ENCODE data around the gene SUPV3L1. TPM values are rescaled to one million over a fixed set of nuclear protein-coding genes. Genes with fewer than 3 reads are reported as not detected.

Gene SUPV3L1
- total and polyA plus RNA-seq, 11 donors, result 24.7 to 80.3 (median 34.9) TPM

DNA sequence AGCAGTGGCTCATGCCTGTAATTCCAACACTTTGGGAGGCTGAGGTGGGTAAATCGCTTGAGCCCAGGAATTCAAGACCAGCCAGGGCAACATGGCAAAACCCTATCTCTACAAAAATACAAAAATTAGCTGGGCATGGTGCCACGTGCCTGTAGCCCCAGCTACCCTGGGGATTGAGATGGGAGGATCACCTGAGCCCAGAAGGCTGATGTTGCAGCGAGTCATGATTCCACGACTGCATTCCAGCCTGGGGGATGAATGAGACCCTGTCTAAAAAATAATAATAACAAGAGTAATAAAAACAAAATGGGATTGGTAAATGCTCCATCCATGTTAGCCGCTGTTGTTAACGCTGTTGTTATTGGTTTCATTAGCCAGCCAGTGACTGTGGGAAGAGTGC lies 38.8 kb downstream of the SUPV3L1 start:
- WGBS, 4 donors, result 89 to 95% (median 90%) methylated on average over 6 of the region's 6 CpGs
- intact Hi-C loops (cut with DNase I), result no loop called here
- Histone ChIP-seq H3K27ac (no peak overlapping the region), H3K4me1 (peaks cover 0 to 39% (median 0%) of the 10 kb centered on the region in 12 donors), H3K36me3 (no peaks in the 10 kb centered on the region), H3K9me3 (peaks cover 0 to 5% (median 0%) of the 10 kb centered on the region in 12 donors), H3K27me3 (peaks cover 0 to 6% (median 0%) of the 10 kb centered on the region in 9 donors), H3K4me3 (no peak overlapping the region)
- no peak for ATAC-seq
- DNase-seq, result no peak
- TF ChIP-seq, protein P1, sequence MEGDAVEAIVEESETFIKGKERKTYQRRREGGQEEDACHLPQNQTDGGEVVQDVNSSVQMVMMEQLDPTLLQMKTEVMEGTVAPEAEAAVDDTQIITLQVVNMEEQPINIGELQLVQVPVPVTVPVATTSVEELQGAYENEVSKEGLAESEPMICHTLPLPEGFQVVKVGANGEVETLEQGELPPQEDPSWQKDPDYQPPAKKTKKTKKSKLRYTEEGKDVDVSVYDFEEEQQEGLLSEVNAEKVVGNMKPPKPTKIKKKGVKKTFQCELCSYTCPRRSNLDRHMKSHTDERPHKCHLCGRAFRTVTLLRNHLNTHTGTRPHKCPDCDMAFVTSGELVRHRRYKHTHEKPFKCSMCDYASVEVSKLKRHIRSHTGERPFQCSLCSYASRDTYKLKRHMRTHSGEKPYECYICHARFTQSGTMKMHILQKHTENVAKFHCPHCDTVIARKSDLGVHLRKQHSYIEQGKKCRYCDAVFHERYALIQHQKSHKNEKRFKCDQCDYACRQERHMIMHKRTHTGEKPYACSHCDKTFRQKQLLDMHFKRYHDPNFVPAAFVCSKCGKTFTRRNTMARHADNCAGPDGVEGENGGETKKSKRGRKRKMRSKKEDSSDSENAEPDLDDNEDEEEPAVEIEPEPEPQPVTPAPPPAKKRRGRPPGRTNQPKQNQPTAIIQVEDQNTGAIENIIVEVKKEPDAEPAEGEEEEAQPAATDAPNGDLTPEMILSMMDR (IDR thresholded peaks at IDR 0.05), result no peak
- TF ChIP-seq POLR2A (IDR thresholded peaks at IDR 0.05), result no peak

DNA sequence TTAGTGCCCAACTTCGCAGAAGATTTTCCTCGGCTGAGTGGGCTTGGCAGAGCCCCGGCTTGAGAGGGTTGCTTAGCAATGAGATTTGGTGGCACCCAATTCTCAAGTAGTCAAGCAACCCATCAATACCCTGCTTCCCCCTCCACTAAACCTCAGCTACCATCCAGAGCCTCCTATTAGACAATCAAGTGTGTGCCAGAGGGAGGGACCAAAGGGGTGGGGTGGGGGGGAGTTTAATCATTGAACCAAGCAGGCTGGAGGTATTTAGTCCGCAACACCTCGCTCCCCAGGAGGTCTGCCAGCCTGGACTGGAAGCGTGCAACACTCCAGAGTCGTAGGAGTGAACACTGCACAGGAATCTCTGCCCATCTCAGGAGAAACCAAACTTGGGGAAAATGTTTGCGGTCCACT lies 40.0 kb downstream of the SUPV3L1 start, which contains the start of gene HKDC1:
Gene HKDC1, plus strand, starts transcription at position 292 of the 411 bp plus-strand sequence. Its CDS starts 104 bp downstream, at position 396.
- ATAC-seq, result no peak
- no peaks in the 10 kb centered on the region for H3K9me3 ChIP-seq
- WGBS, 4 donors, result 73 to 85% (median 78%) methylated on average over 8 of the region's 8 CpGs
- H3K27me3 ChIP-seq, result peaks cover 0 to 6% (median 0%) of the 10 kb centered on the region in 9 donors
- no peak for TF ChIP-seq POLR2A (IDR thresholded peaks at IDR 0.05)
- TF ChIP-seq, protein P1 (IDR thresholded peaks at IDR 0.05), result no peak
- no peak for DNase-seq
- peaks cover 0 to 36% (median 0%) of the 10 kb centered on the region in 12 donors for H3K4me1 ChIP-seq
- intact Hi-C loops (cut with DNase I), result no loop called here
- no peaks in the 10 kb centered on the region for H3K36me3 ChIP-seq
- H3K4me3 ChIP-seq, result no peak within 1 kb of the TSS
- H3K27ac ChIP-seq, result no peak within 1 kb of the TSS

DNA sequence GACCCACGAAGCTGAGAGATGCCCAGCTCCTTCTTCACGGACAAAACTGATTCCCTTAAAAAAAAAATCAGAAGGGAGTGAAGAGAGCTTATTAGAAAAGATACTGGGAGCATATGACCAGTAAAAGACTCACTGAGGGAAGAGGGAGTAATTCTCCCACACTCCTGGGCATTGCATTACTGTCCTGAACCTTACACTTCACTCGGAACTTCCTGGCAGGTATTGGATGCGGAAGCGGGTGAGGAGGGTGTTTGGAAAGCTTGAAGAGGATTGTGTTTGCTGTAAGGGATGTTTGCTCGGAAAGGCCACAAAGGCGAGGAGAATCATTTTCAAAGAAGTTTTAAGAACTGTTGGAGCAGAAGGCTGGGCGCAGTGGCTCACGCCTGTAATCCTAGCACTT lies 40.5 kb downstream of the SUPV3L1 start:
- Histone ChIP-seq H3K27me3 (peaks cover 0 to 6% (median 0%) of the 10 kb centered on the region in 9 donors), H3K27ac (no peak overlapping the region), H3K4me1 (peaks cover 0 to 35% (median 0%) of the 10 kb centered on the region in 12 donors), H3K4me3 (no peak overlapping the region), H3K9me3 (no peaks in the 10 kb centered on the region), H3K36me3 (no peaks in the 10 kb centered on the region)
- intact Hi-C loops (cut with DNase I), result no loop called here
- 84 to 89% (median 89%) methylated on average over 9 of the region's 9 CpGs for WGBS, 4 donors
- TF ChIP-seq, protein P1 (IDR thresholded peaks at IDR 0.05), result no peak
- no peak for TF ChIP-seq POLR2A (IDR thresholded peaks at IDR 0.05)
- no peak for DNase-seq
- no peak for ATAC-seq

DNA sequence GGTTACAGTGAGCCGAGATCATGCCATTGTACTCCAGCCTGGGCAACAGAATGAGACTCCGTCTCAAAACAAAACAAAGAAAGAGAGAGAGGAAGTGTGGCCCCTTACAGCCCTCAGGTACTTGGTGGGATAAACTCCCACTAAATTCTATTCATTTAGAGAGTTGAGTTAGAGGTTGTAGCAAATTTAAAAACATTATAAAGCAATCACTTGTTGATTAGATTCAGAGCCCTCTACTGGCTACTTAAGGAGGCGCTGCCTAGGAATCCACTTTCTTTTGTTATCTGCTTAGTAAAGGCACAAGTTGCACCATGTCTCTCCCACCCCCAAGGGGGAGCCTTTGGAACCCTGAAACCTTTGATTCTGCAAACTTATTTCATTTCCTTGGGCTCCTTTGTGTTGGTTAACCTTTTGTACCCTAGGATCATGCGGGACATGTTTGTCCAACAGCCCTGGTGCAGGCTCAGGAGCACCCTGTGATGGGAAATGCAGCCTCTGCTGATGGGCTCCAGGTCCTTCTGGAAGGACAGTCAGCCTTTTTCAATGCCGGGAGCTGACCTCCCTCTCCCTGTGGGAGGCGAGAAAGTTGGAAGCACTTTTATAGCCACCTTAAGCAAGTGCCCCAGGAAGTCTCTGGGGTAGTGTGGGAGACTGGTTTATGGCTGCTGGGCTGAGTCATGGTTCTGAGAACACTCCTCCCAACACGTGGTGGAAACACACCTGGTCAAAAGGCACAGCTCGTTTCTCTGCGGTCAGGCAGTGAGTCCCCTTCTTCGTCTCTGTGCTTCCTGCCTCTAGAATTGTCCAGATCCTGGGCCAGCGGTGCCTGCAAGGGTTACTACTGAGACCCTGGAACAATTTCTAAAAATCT lies 42.4 kb downstream of the SUPV3L1 start:
- Histone ChIP-seq H3K4me1 (peaks cover 0 to 31% (median 0%) of the 10 kb centered on the region in 12 donors), H3K27me3 (peaks cover 0 to 6% (median 0%) of the 10 kb centered on the region in 9 donors), H3K4me3 (peak overlapping the region in 1 of 12 donors; percentile 16), H3K9me3 (no peaks in the 10 kb centered on the region), H3K36me3 (no peaks in the 10 kb centered on the region), H3K27ac (peak overlapping the region in 1 of 12 donors; percentile 69)
- peak in 3 of 4 donors; percentile 24 to 47 (median 36) for ATAC-seq
- intact Hi-C loops (cut with DNase I), result no loop called here
- no peak for DNase-seq
- TF ChIP-seq, protein P1 (IDR thresholded peaks at IDR 0.05), result peak; percentile 35 to 77 (median 61)
- no peak for TF ChIP-seq POLR2A (IDR thresholded peaks at IDR 0.05)
- WGBS, 4 donors, result 50 to 68% (median 55%) methylated on average over 10 to 11 of the region's 11 CpGs
